ENCODE results near the gene NME2. TPM values are rescaled to one million over a fixed set of nuclear protein-coding genes. Genes with fewer than 3 reads are reported as not detected.

Gene NME2
- total RNA-seq, 1 donor from 2014 or later, result 245 TPM

GRCh38 chr17:51144266-51145022 lies 21.8 kb upstream of the NME2 start:
- Mint-ChIP-seq H3K27ac (ENCODE audit: unreplicated experiment) (no peak overlapping the region), H3K9me3 (ENCODE audit: unreplicated experiment) (peaks cover 4% of the 10 kb centered on the region), H3K27me3 (ENCODE audit: unreplicated experiment) (no peaks in the 10 kb centered on the region), H3K4me3 (ENCODE audit: unreplicated experiment) (no peak overlapping the region), H3K4me1 (ENCODE audit: low read depth, unreplicated experiment) (peaks cover 6% of the 10 kb centered on the region), H3K36me3 (ENCODE audit: unreplicated experiment) (no peaks in the 10 kb centered on the region)
- DNase-seq, result no peak
- TF ChIP-seq CTCF (IDR thresholded peaks at IDR 0.05; ENCODE audit: partially characterized antibody, unreplicated experiment), result no peak

DNA sequence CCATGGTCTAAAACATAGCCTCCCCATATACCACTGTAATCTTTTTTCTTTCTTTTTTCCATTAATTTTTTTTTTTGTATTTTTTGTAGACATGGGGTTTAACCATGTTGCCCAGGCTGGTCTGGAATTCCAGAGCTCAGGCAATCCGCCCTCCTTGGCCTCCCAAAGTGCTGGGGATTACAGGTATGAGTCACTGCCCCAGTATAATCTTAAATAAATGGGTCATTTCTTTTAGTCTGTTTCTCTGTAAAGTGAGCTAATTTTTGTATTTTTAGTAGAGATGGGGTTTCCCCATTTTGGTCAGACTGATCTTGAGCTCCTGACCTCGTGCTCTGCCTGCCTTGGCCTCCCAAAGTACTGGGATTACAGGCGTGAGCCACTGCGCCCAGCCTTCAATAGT lies 18.6 kb upstream of the NME2 start:
- peaks cover 4% of the 10 kb centered on the region for H3K9me3 Mint-ChIP-seq (ENCODE audit: unreplicated experiment)
- H3K4me1 Mint-ChIP-seq (ENCODE audit: low read depth, unreplicated experiment), result peaks cover 6% of the 10 kb centered on the region
- DNase-seq, result no peak
- no peak for TF ChIP-seq CTCF (IDR thresholded peaks at IDR 0.05; ENCODE audit: partially characterized antibody, unreplicated experiment)
- H3K4me3 Mint-ChIP-seq (ENCODE audit: unreplicated experiment), result no peak overlapping the region
- no peaks in the 10 kb centered on the region for H3K27me3 Mint-ChIP-seq (ENCODE audit: unreplicated experiment)
- H3K27ac Mint-ChIP-seq (ENCODE audit: unreplicated experiment), result no peak overlapping the region
- H3K36me3 Mint-ChIP-seq (ENCODE audit: unreplicated experiment), result no peaks in the 10 kb centered on the region

DNA sequence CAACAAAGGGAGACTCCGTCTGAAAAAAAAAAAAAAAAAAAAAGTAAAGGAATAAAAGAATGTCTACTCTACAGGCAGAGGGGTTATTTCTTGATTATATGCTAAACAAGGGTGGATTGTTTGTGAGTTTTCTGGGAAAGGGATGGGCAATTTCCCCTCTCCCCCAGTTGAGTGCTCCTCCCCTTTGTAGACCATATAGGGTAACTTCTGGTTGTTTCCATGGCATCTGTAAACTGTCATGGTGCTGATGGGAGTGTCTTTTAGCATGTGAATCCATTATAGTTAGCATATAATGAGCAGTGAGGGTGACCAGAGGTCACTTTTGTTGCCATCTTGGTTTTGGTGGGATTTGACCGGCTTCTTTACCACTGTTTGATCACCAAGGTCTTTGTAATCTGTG lies 17.0 kb upstream of the NME2 start:
- peaks cover 4% of the 10 kb centered on the region for H3K9me3 Mint-ChIP-seq (ENCODE audit: unreplicated experiment)
- no peak overlapping the region for H3K27ac Mint-ChIP-seq (ENCODE audit: unreplicated experiment)
- no peak overlapping the region for H3K4me3 Mint-ChIP-seq (ENCODE audit: unreplicated experiment)
- no peak for DNase-seq
- no peak for TF ChIP-seq CTCF (IDR thresholded peaks at IDR 0.05; ENCODE audit: partially characterized antibody, unreplicated experiment)
- H3K4me1 Mint-ChIP-seq (ENCODE audit: low read depth, unreplicated experiment), result peaks cover 6% of the 10 kb centered on the region
- no peaks in the 10 kb centered on the region for H3K36me3 Mint-ChIP-seq (ENCODE audit: unreplicated experiment)
- H3K27me3 Mint-ChIP-seq (ENCODE audit: unreplicated experiment), result no peaks in the 10 kb centered on the region

DNA sequence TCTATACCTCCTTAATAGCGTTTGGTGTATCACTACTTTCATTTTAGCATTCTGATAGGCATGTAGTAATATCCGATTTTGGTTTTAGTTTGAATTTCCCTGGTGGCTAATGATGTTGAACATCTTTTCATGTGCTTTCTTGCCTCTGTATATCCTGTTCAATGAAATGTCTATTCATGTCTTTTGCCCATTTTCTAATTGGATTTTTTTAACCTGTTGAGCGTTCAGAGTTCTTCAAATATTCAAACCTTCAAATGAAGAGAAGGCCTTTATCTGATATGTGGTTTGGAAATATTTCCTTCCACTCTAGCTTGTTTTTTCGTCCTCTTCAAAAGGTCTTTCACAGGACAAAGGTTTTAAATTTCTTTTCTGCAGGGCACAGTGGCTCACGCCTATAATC lies 15.3 kb upstream of the NME2 start:
- no peak overlapping the region for H3K27ac Mint-ChIP-seq (ENCODE audit: unreplicated experiment)
- H3K9me3 Mint-ChIP-seq (ENCODE audit: unreplicated experiment), result peaks cover 4% of the 10 kb centered on the region
- no peaks in the 10 kb centered on the region for H3K36me3 Mint-ChIP-seq (ENCODE audit: unreplicated experiment)

More for the DNA sequence above, 15.3 kb upstream of the NME2 start:
- H3K4me3 Mint-ChIP-seq (ENCODE audit: unreplicated experiment), result no peak overlapping the region
- no peak for DNase-seq
- H3K27me3 Mint-ChIP-seq (ENCODE audit: unreplicated experiment), result no peaks in the 10 kb centered on the region
- no peaks in the 10 kb centered on the region for H3K4me1 Mint-ChIP-seq (ENCODE audit: low read depth, unreplicated experiment)
- TF ChIP-seq CTCF (IDR thresholded peaks at IDR 0.05; ENCODE audit: partially characterized antibody, unreplicated experiment), result no peak
